SK-N-SH (cell line): ENCODE data around the gene SFT2D3. TPM values are rescaled to one million over a fixed set of nuclear protein-coding genes. Genes with fewer than 3 reads are reported as not detected.

Experiments
- CTCF ChIA-PET: fragments of 300-600, 350-600 bp; formaldehyde crosslinking; extraction: SDS; loops from one replicate; lab custom pipeline; 2021; lab: Yijun Ruan, JAX
- POLR2A ChIA-PET: fragments of 350-600 bp; sonication (Branson Sonifier 250); formaldehyde crosslinking; extraction: SDS; loops from one replicate; lab custom pipeline; 2020; ENCODE audit warnings: antibody characterized with exemption, inconsistent platforms; lab: Yijun Ruan, JAX
- DNase-seq: peaks from one replicate; pipeline ENCODE4 v3.0.0; 2012
- H2AFZ ChIP-seq: fragments of 200-600 bp; sonication (generic); 2 replicates; pipeline ENCODE4 v1.8.1; 2016; ENCODE audit warnings: antibody characterized with exemption, mild to moderate bottlenecking, low read depth
- H3F3A ChIP-seq: fragments of 200-600 bp; sonication (generic); replicated peaks from 2 replicates; pipeline ENCODE3; 2016; ENCODE audit warnings: antibody characterized with exemption, mild to moderate bottlenecking; ENCODE audit not compliant: insufficient read depth
- H3K27ac ChIP-seq, 2 experiments: fragments of 200-500 bp in 1 of 2; fragments of 200-600 bp in 1 of 2; sonication (Bioruptor generic) in 1 of 2; sonication (generic), shearing (Covaris generic) in 1 of 2; 2 replicates each; pipeline versions ENCODE4 v1.5.1 to v1.6.1; 2014 to 2016; ENCODE audit warnings: low read depth in 2 of 2, inconsistent platforms in 1 of 2, low read length in 1 of 2, mild to moderate bottlenecking in 1 of 2, mixed read lengths in 1 of 2
- H3K27me3 ChIP-seq: fragments of 200-600 bp; sonication (generic), shearing (Covaris generic); 2 replicates; pipeline ENCODE4 v1.6.1; 2016; ENCODE audit warnings: mixed run types; ENCODE audit not compliant: insufficient read depth
- H3K36me3 ChIP-seq, 2 experiments: fragments of 200-500 bp in 1 of 2; fragments of 200-600 bp in 1 of 2; sonication (Bioruptor generic) in 1 of 2; sonication (generic) in 1 of 2; replicated peaks in 1 of 2; 2 replicates each; pipeline versions ENCODE3 to v1.5.1; 2014 to 2016; ENCODE audit warnings: low read length in 1 of 2, mild to moderate bottlenecking in 1 of 2; ENCODE audit not compliant: insufficient read depth in 2 of 2, control insufficient read depth in 1 of 2
- H3K4me1 ChIP-seq, 2 experiments: fragments of 200-500 bp in 1 of 2; fragments of 200-600 bp in 1 of 2; sonication (Bioruptor generic) in 1 of 2; sonication (generic), shearing (Covaris generic) in 1 of 2; 2 replicates each; pipeline versions ENCODE4 v1.5.1 to v1.6.1; 2014 to 2016; ENCODE audit warnings: low read depth in 1 of 2, low read length in 1 of 2, mixed run types in 1 of 2; ENCODE audit not compliant: insufficient read depth in 2 of 2, control insufficient read depth in 1 of 2
- H3K4me2 ChIP-seq: fragments of 200-600 bp; sonication (generic), shearing (Covaris generic); 2 replicates; pipeline ENCODE4 v1.6.1; 2017; ENCODE audit warnings: mixed run types
- H3K4me3 ChIP-seq, 2 experiments: fragments of 200-500 bp in 1 of 2; fragments of 200-600 bp in 1 of 2; sonication (Bioruptor generic) in 1 of 2; sonication (generic), shearing (Covaris generic) in 1 of 2; 2 replicates each; pipeline versions ENCODE4 v1.5.1 to v1.8.1; 2014 to 2016; ENCODE audit warnings: low read depth in 2 of 2, inconsistent platforms in 1 of 2, low read length in 1 of 2, mild to moderate bottlenecking in 1 of 2, mixed read lengths in 1 of 2, moderate library complexity in 1 of 2
- H3K79me2 ChIP-seq: fragments of 200-600 bp; sonication (generic); 2 replicates; pipeline ENCODE4 v1.8.1; 2017; ENCODE audit warnings: mild to moderate bottlenecking; ENCODE audit not compliant: insufficient read depth
- H3K9ac ChIP-seq: fragments of 200-600 bp; sonication (generic); 2 replicates; pipeline ENCODE4 v1.6.1; 2017; ENCODE audit warnings: mixed run types
- H3K9me2 ChIP-seq: fragments of 200-600 bp; sonication (generic); 2 replicates; pipeline ENCODE4 v1.6.1; 2017; ENCODE audit warnings: mixed run types
- H3K9me3 ChIP-seq: fragments of 200-600 bp; sonication (generic); 2 replicates; pipeline ENCODE4 v1.6.1; 2017; ENCODE audit warnings: mixed run types, mild to moderate bottlenecking, moderate library complexity
- H4K20me1 ChIP-seq: fragments of 200-600 bp; sonication (generic); 2 replicates; pipeline ENCODE4 v1.6.1; 2017; ENCODE audit warnings: mild to moderate bottlenecking, mixed run types; ENCODE audit not compliant: insufficient read depth
- CHD2 ChIP-seq: fragments of 150-350 bp; IDR thresholded peaks from 2 replicates; pipeline ENCODE4 v1.6.1; 2018; ENCODE audit warnings: low read length; ENCODE audit not compliant: partially characterized antibody
- EP300 ChIP-seq, 2 experiments: IDR thresholded peaks; 2 replicates each; pipeline versions ENCODE4 v1.4.0 to v1.6.1; 2012; ENCODE audit warnings: borderline replicate concordance in 1 of 2, low read depth in 1 of 2, low read length in 1 of 2
- FOSL2 ChIP-seq: IDR thresholded peaks from 2 replicates; pipeline ENCODE4 v1.4.0; 2012; ENCODE audit warnings: low read depth, mild to moderate bottlenecking, moderate library complexity, borderline replicate concordance
- FOXJ3 ChIP-seq: sonication (generic); formaldehyde crosslinking; IDR thresholded peaks from 2 replicates; pipeline ENCODE4 v1.5.1; 2020; ENCODE audit warnings: mild to moderate bottlenecking, missing genetic modification reagents
- FOXM1 ChIP-seq: IDR thresholded peaks from 2 replicates; pipeline ENCODE4 v1.4.0; 2012; ENCODE audit warnings: low read depth, mild to moderate bottlenecking
- GABPA ChIP-seq: IDR thresholded peaks from 2 replicates; pipeline ENCODE4 v1.4.0; 2012; ENCODE audit warnings: low read depth, mild to moderate bottlenecking
- GATA2 ChIP-seq: sonication (generic); formaldehyde crosslinking; IDR thresholded peaks from 2 replicates; pipeline ENCODE4 v1.5.0; 2020; ENCODE audit warnings: mild to moderate bottlenecking, missing genetic modification reagents
- NFIC ChIP-seq: IDR thresholded peaks from 2 replicates; pipeline ENCODE4 v1.4.0; 2012; ENCODE audit warnings: borderline replicate concordance
- NRF1 ChIP-seq: IDR thresholded peaks from 2 replicates; pipeline ENCODE4 v1.6.1; 2012; ENCODE audit warnings: low read depth, mild to moderate bottlenecking, low read length
- RAD21 ChIP-seq: IDR thresholded peaks from 2 replicates; pipeline ENCODE4 v1.6.1; 2012; ENCODE audit warnings: mild to moderate bottlenecking, low read length
- RCOR1 ChIP-seq: fragments of 150-350 bp; IDR thresholded peaks from 2 replicates; pipeline ENCODE4 v1.6.1; 2017; ENCODE audit warnings: antibody characterized with exemption, low read length
- RXRA ChIP-seq: IDR thresholded peaks from 2 replicates; pipeline ENCODE4 v1.4.0; 2012; ENCODE audit warnings: low read depth, mild to moderate bottlenecking, borderline replicate concordance
- TEAD4 ChIP-seq: IDR thresholded peaks from 2 replicates; pipeline ENCODE4 v1.4.0; 2012; ENCODE audit warnings: mild to moderate bottlenecking, borderline replicate concordance; ENCODE audit not compliant: insufficient read depth
- WGBS: methylation state at CpG from one replicate; pipeline ENCODE4 v1.1.6; 2017; ENCODE audit warnings: low lambda C conversion rate; 5-methylcytosine and 5-hydroxymethylcytosine counted together
- polyA plus RNA-seq, 3 experiments: library from polyadenylated mRNA; depleted of rRNA; stranded (reverse); fragments of >200 nt; gene quantifications; 2 replicates each; pipeline ENCODE4 v1.2.3, GENCODE V29; 2012
- TF ChIP-seq, protein P1 (sequence below): IDR thresholded peaks from 2 replicates; pipeline ENCODE4; 2012
- TF ChIP-seq, protein P2 (sequence below): fragments of 150-350 bp; IDR thresholded peaks from 2 replicates; pipeline ENCODE4 v1.6.1; 2017; ENCODE audit warnings: antibody characterized with exemption, low read length, low read depth, borderline replicate concordance
- TF ChIP-seq, protein P3 (sequence below): IDR thresholded peaks from 2 replicates; pipeline ENCODE4 v1.4.0; 2012; ENCODE audit warnings: low read depth, borderline replicate concordance
- TF ChIP-seq, protein P4 (sequence below): fragments of 200-600 bp; sonication (generic); IDR thresholded peaks from 2 replicates; pipeline ENCODE4 v1.6.1; 2017; ENCODE audit warnings: antibody characterized with exemption, mild to moderate bottlenecking, moderate library complexity
- TF ChIP-seq, protein P5 (sequence below): fragments of 150-350 bp; IDR thresholded peaks from 2 replicates; pipeline ENCODE4 v1.6.1; 2016; ENCODE audit warnings: mild to moderate bottlenecking, low read depth, low read length

Gene SFT2D3
- polyA plus RNA-seq, 1 of the 3 experiments (the other 2 are of a cell fraction) = 3.2 TPM

DNA sequence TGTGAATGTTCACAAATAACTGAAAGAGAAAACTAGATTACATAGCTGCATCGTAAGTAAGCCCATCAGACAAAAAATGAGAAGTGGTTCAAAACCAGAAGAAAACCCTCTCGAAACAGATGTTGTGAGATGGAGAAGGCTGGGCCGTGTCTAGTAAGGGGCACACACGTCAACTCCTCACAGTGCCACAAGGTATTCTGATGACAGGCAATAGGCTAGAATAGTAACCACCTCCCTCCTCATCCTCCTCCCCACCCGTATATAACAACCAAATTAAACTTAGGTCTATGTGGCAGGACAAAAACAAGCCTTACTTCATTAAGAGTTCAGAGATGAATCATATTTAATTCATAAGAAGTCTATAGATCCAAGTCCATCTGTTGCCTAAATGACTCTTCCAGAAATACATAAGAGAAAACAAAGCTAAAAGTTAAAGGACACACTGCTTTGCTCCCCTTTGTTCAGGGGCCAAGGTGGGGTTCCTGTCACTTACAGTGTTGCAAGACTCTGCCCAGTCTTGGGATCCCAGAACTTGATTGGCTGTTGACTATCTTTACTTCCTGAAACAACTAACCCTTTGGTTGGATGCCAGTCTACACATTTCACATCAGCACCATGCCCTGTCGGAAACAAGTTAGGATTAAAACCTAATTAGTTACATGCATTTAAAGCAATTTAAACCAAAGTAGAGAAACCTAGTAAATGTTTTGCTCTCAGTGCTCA lies 25.0 kb downstream of the SFT2D3 start:
- no peak for DNase-seq
- no peaks in the 10 kb centered on the region for H3K4me1 ChIP-seq
- H2AFZ ChIP-seq = no peak overlapping the region
- H4K20me1 ChIP-seq = no peaks in the 10 kb centered on the region
- H3K27ac ChIP-seq = no peak overlapping the region
- H3K4me3 ChIP-seq = no peak overlapping the region
- no peaks in the 10 kb centered on the region for H3K9me2 ChIP-seq
- H3K4me2 ChIP-seq = no peak overlapping the region
- H3K79me2 ChIP-seq = no peaks in the 10 kb centered on the region
- peaks cover 5% of the 10 kb centered on the region for H3F3A ChIP-seq
- 89% methylated on average over 6 of the region's 6 CpGs for WGBS
- H3K36me3 ChIP-seq = peaks cover 31 to 38% of the 10 kb centered on the region in 2 experiments
- POLR2A ChIA-PET = no interaction called here
- TF ChIP-seq TEAD4 = no peak
- TF ChIP-seq, protein P1, sequence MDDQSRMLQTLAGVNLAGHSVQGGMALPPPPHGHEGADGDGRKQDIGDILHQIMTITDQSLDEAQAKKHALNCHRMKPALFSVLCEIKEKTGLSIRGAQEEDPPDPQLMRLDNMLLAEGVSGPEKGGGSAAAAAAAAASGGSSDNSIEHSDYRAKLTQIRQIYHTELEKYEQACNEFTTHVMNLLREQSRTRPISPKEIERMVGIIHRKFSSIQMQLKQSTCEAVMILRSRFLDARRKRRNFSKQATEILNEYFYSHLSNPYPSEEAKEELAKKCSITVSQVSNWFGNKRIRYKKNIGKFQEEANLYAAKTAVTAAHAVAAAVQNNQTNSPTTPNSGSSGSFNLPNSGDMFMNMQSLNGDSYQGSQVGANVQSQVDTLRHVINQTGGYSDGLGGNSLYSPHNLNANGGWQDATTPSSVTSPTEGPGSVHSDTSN = no peak
- TF ChIP-seq RAD21 = no peak
- TF ChIP-seq EP300 (IDR thresholded peaks at IDR 0.05; ENCODE audit: borderline replicate concordance in 1 of 2, low read depth in 1 of 2, low read length in 1 of 2) = no peak
- TF ChIP-seq, protein P2, sequence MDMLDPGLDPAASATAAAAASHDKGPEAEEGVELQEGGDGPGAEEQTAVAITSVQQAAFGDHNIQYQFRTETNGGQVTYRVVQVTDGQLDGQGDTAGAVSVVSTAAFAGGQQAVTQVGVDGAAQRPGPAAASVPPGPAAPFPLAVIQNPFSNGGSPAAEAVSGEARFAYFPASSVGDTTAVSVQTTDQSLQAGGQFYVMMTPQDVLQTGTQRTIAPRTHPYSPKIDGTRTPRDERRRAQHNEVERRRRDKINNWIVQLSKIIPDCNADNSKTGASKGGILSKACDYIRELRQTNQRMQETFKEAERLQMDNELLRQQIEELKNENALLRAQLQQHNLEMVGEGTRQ = no peak
- TF ChIP-seq FOXJ3 = no peak
- TF ChIP-seq RCOR1 = no peak
- TF ChIP-seq GATA2 (CRISPR knock-in tag) = no peak
- no peak for TF ChIP-seq FOSL2
- TF ChIP-seq, protein P3, sequence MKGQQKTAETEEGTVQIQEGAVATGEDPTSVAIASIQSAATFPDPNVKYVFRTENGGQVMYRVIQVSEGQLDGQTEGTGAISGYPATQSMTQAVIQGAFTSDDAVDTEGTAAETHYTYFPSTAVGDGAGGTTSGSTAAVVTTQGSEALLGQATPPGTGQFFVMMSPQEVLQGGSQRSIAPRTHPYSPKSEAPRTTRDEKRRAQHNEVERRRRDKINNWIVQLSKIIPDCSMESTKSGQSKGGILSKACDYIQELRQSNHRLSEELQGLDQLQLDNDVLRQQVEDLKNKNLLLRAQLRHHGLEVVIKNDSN = no peak
- TF ChIP-seq NFIC = no peak
- TF ChIP-seq FOXM1 = no peak
- no peak for TF ChIP-seq RXRA
- TF ChIP-seq CHD2 = no peak
- no peak for TF ChIP-seq NRF1
- TF ChIP-seq, protein P4, sequence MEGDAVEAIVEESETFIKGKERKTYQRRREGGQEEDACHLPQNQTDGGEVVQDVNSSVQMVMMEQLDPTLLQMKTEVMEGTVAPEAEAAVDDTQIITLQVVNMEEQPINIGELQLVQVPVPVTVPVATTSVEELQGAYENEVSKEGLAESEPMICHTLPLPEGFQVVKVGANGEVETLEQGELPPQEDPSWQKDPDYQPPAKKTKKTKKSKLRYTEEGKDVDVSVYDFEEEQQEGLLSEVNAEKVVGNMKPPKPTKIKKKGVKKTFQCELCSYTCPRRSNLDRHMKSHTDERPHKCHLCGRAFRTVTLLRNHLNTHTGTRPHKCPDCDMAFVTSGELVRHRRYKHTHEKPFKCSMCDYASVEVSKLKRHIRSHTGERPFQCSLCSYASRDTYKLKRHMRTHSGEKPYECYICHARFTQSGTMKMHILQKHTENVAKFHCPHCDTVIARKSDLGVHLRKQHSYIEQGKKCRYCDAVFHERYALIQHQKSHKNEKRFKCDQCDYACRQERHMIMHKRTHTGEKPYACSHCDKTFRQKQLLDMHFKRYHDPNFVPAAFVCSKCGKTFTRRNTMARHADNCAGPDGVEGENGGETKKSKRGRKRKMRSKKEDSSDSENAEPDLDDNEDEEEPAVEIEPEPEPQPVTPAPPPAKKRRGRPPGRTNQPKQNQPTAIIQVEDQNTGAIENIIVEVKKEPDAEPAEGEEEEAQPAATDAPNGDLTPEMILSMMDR = no peak
- no peak for TF ChIP-seq GABPA
- TF ChIP-seq, protein P5, sequence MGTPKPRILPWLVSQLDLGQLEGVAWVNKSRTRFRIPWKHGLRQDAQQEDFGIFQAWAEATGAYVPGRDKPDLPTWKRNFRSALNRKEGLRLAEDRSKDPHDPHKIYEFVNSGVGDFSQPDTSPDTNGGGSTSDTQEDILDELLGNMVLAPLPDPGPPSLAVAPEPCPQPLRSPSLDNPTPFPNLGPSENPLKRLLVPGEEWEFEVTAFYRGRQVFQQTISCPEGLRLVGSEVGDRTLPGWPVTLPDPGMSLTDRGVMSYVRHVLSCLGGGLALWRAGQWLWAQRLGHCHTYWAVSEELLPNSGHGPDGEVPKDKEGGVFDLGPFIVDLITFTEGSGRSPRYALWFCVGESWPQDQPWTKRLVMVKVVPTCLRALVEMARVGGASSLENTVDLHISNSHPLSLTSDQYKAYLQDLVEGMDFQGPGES = no peak
- TF ChIP-seq, all 33 proteins: peak for 0
- Histone ChIP-seq H3K9me3 (no peaks in the 10 kb centered on the region), H3K27me3 (no peaks in the 10 kb centered on the region), H3K9ac (no peak overlapping the region)
- CTCF ChIA-PET = interaction anchor here (1.3 kb wide), 1 partner anchor 14 kb away, joined by 4 read pairs; no protein-coding TSS in a partner anchor
